K562 (cell line): Measurements from ENCODE around the gene ZBTB20. TPM values are rescaled to one million over a fixed set of nuclear protein-coding genes. Genes with fewer than 3 reads are reported as not detected.

Experiments
- ATAC-seq: fragments of 200-7000 bp; cut with Tn5 transposase; 3 replicates; pipeline ENCODE4 v1.9.1; 2020; ENCODE audit warnings: moderate library complexity
- BruUV-seq: library from RNA; stranded (reverse); fragments of 400-500 nt; replicated peaks from 2 replicates; lab custom pipeline; 2021; lab: Mats Ljungman, UMichigan
- CTCF ChIA-PET: fragments of 300-600 bp; formaldehyde crosslinking; extraction: SDS; loops from one replicate; lab custom pipeline; 2021; ENCODE audit warnings: low intra/inter-chr PET ratio; lab: Yijun Ruan, JAX
- POLR2A ChIA-PET: fragments of 300-600, 350-650 bp; sonication (Branson Sonifier 250); formaldehyde crosslinking; extraction: SDS; loops from one replicate; lab custom pipeline; 2021; ENCODE audit warnings: antibody characterized with exemption, inconsistent platforms; lab: Yijun Ruan, JAX
- DNase-seq, 4 experiments: peaks; one replicate each; pipeline versions ENCODE4 v3.0.0 to v3.0.0-alpha.2; 2011 to 2018; ENCODE audit warnings: low spot score in 3 of 4, mixed read lengths in 3 of 4; ENCODE audit errors: extremely low read depth in 1 of 4
- FAIRE-seq: peaks from 2 replicates; lab custom pipeline; 2011; peaks lifted over from hg19 to GRCh38; lab: Jason Lieb, UNC
- H2AFZ ChIP-seq: 2 replicates; pipeline ENCODE4 v1.6.0; 2011; ENCODE audit warnings: low read depth, low read length, control low read depth, inconsistent platforms
- H3K27ac ChIP-seq: fragments of 200-600 bp; 3 replicates; pipeline ENCODE4 v1.8.0; 2011; ENCODE audit warnings: low read depth, mild to moderate bottlenecking, control low read depth, inconsistent platforms, low read length, moderate library complexity, mixed read lengths; ENCODE audit errors: extremely low read depth
- H3K27me3 ChIP-seq, 2 experiments: fragments of 300-600 bp in 1 of 2; 2 replicates in 1 of 2; 3 replicates in 1 of 2; pipeline versions ENCODE4 v1.6.0 to v1.8.0; 2011; ENCODE audit warnings: inconsistent platforms in 2 of 2, low read length in 2 of 2, mild to moderate bottlenecking in 1 of 2, mixed read lengths in 1 of 2, moderate library complexity in 1 of 2; ENCODE audit not compliant: control insufficient read depth in 2 of 2, insufficient read depth in 2 of 2
- H3K36me3 ChIP-seq: fragments of 300-600 bp; 3 replicates; pipeline ENCODE4 v1.8.0; 2011; ENCODE audit warnings: mild to moderate bottlenecking, low read length, inconsistent platforms; ENCODE audit not compliant: control insufficient read depth, insufficient read depth
- H3K4me1 ChIP-seq, 2 experiments: fragments of 200-600 bp in 1 of 2; replicated peaks in 1 of 2; 2 replicates in 1 of 2; 3 replicates in 1 of 2; pipeline versions ENCODE4 v1.5.1 to v1.8.0; 2011; ENCODE audit warnings: inconsistent platforms in 2 of 2, low read length in 2 of 2, mild to moderate bottlenecking in 1 of 2, mixed read lengths in 1 of 2, moderate library complexity in 1 of 2; ENCODE audit not compliant: control insufficient read depth in 2 of 2, insufficient read depth in 2 of 2
- H3K4me2 ChIP-seq: 2 replicates; pipeline ENCODE4 v1.6.1; 2011; ENCODE audit warnings: low read length, control low read depth, inconsistent platforms, mixed read lengths; ENCODE audit not compliant: insufficient read depth
- H3K4me3 ChIP-seq: fragments of 200-600 bp; sonication (generic), shearing (Covaris generic); 2 replicates; pipeline ENCODE4 v1.5.1; 2016; ENCODE audit warnings: control low read depth, inconsistent platforms
- H3K79me2 ChIP-seq: fragments of 200-600 bp; 3 replicates; pipeline ENCODE4 v1.8.0; 2011; ENCODE audit warnings: low read length, inconsistent platforms; ENCODE audit not compliant: control insufficient read depth, insufficient read depth
- H3K9ac ChIP-seq, 2 experiments: 2 replicates each; pipeline versions ENCODE4 v1.6.0 to v1.6.1; 2011; ENCODE audit warnings: low read depth in 2 of 2, low read length in 2 of 2, control low read depth in 1 of 2, inconsistent platforms in 1 of 2, mild to moderate bottlenecking in 1 of 2, mixed read lengths in 1 of 2; ENCODE audit not compliant: insufficient read depth in 1 of 2
- H3K9me1 ChIP-seq: one replicate; pipeline ENCODE4 v1.6.0; 2011; ENCODE audit warnings: inconsistent platforms, mild to moderate bottlenecking, low read length, moderate library complexity; ENCODE audit not compliant: control insufficient read depth, insufficient read depth
- H3K9me3 ChIP-seq: replicated peaks from 2 replicates; pipeline ENCODE4 v1.5.1; 2011; ENCODE audit warnings: low read depth, low read length, inconsistent platforms; ENCODE audit not compliant: control insufficient read depth, insufficient read depth
- H4K20me1 ChIP-seq: replicated peaks from 2 replicates; pipeline ENCODE4 v1.6.1; 2011; ENCODE audit warnings: low read length, inconsistent platforms, mixed read lengths; ENCODE audit not compliant: control insufficient read depth, insufficient read depth
- FOXA3 ChIP-seq, 2 experiments: fragments of 450-650 bp in 1 of 2; sonication (generic) in 1 of 2; formaldehyde crosslinking; IDR thresholded peaks in 1 of 2; conservative IDR thresholded peaks in 1 of 2; 2 replicates each; pipeline versions ENCODE4 v1.4.0 to v1.8.0; 2020 to 2022; ENCODE audit warnings: mild to moderate bottlenecking in 2 of 2, missing genetic modification reagents in 1 of 2
- FOXK2 ChIP-seq, 2 experiments: fragments of 450-650 bp; IDR thresholded peaks in 1 of 2; conservative IDR thresholded peaks in 1 of 2; 2 replicates each; pipeline ENCODE4 v1.6.1; 2016; ENCODE audit warnings: low read depth in 2 of 2, mild to moderate bottlenecking in 1 of 2
- FOXP4 ChIP-seq: sonication (generic); formaldehyde crosslinking; IDR thresholded peaks from 2 replicates; pipeline ENCODE4 v1.8.0; 2022; ENCODE audit warnings: mild to moderate bottlenecking, missing genetic modification reagents, borderline replicate concordance
- SMAD1 ChIP-seq: fragments of 150-350 bp; IDR thresholded peaks from 2 replicates; pipeline ENCODE4 v1.6.1; 2014; ENCODE audit warnings: low read length, low read depth; ENCODE audit not compliant: partially characterized antibody
- SMAD4 ChIP-seq: fragments of 250-450 bp; sonication (Bioruptor Pico); conservative IDR thresholded peaks from 2 replicates; pipeline ENCODE4 v1.8.0; 2021; ENCODE audit warnings: inconsistent platforms, mild to moderate bottlenecking, moderate library complexity
- TBL1XR1 ChIP-seq, 2 experiments: IDR thresholded peaks; 2 replicates each; pipeline ENCODE4 v1.6.1; 2012; ENCODE audit warnings: improper control_type of control experiment in 2 of 2, low read length in 2 of 2, mild to moderate bottlenecking in 1 of 2
- ZNF24 ChIP-seq: fragments of 450-650 bp; IDR thresholded peaks from 2 replicates; pipeline ENCODE4 v1.6.1; 2016
- ZNF431 ChIP-seq: sonication (generic); formaldehyde crosslinking; IDR thresholded peaks from 2 replicates; pipeline ENCODE4 v1.8.0; 2022; ENCODE audit warnings: mild to moderate bottlenecking, missing genetic modification reagents
- ZNF780A ChIP-seq: fragments of 250-450 bp; sonication (Bioruptor Pico); IDR thresholded peaks from 2 replicates; pipeline ENCODE4 v1.5.0; 2021; ENCODE audit warnings: mild to moderate bottlenecking
- WGBS: fragments of 100-300 bp; shearing (Covaris generic); methylation state at CpG from one replicate; pipeline ENCODE4 v1.1.6; 2016; ENCODE audit warnings: low coverage, mixed read lengths; ENCODE audit not compliant: insufficient coverage; ENCODE audit errors: missing lambda C conversion rate; 5-methylcytosine and 5-hydroxymethylcytosine counted together
- in situ Hi-C: fragments of 300-500 bp; cut with MboI; formaldehyde crosslinking; loops from 4 replicates; pipeline ENCODE4 v1.15.0; 2018; ENCODE audit warnings: inconsistent platforms, mixed read lengths
- intact Hi-C: fragments of 100-400 bp; cut with micrococcal nuclease; formaldehyde crosslinking; loops from 2 replicates; pipeline ENCODE4 v1.14.2; 2022
- polyA plus RNA-seq, 8 experiments: library from polyadenylated mRNA; depleted of rRNA in 4 of 8; stranded (reverse) in 5 of 8; unstranded in 3 of 8; fragments of >200 nt; fragmentation: Nextera tagmentation in 2 of 8; fragmentation: Illumina TruSeq in 1 of 8; extraction: Ambion mirVana in 2 of 8; extraction: Trizol in 1 of 8; gene quantifications; 2 replicates each; pipeline versions ENCODE4 v1.2.1 to v1.2.3, GENCODE V29; 2011 to 2014; ENCODE audit warnings: inconsistent platforms in 1 of 8, missing spikeins in 1 of 8
- total RNA-seq, 7 experiments: library from RNA; depleted of rRNA in 6 of 7; stranded (reverse); fragments of >200 nt in 6 of 7; fragmentation: Illumina TruSeq in 2 of 7; extraction: Trizol in 2 of 7; gene quantifications; 2 replicates each; pipeline versions ENCODE4 v1.2.1 to v1.2.3, GENCODE V29; 2011 to 2021; ENCODE audit warnings: low replicate concordance in 1 of 7
- TF ChIP-seq, protein P1 (sequence below): fragments of 250-450 bp; sonication (Bioruptor Pico); IDR thresholded peaks from 2 replicates; pipeline ENCODE4 v1.5.0; 2022; ENCODE audit warnings: mild to moderate bottlenecking

Gene ZBTB20
- total and polyA plus RNA-seq, 9 of the 15 experiments (the other 6 are each of a cell fraction or from before 2014, with no cell fraction given), result 0.17 to 1.7 (median 0.45) TPM

DNA sequence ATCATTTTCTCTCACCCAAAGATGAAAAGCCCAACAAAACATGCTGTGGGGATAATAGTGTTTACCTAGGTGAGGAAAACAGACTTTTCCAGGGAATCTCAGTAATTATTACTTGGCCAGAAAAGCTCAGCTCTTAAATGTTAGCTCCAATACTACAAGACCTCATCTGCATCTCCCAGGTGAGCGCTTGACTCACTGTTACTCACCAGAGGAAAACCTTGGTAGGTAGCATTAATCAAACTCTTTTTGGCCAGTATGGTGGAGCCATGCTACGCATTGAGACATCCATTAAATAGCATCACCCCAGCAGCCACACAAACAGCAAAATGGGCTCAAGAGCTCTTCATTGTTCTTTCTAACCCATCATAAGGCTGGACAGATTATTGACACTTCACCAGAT, 754.3 kb downstream of the ZBTB20 start:
- BruUV-seq, result no TSS peak
- H3K4me1 ChIP-seq, result no peaks in the 10 kb centered on the region
- H4K20me1 ChIP-seq, result no peaks in the 10 kb centered on the region
- TF ChIP-seq SMAD4 (no peak), SMAD1 (no peak), FOXP4 (no peak), TBL1XR1 (IDR thresholded peaks at IDR 0.05; ENCODE audit: low read length in 2 of 2) (no peak), ZNF780A (CRISPR knock-in tag) (no peak), ZNF24 (no peak), ZNF431 (no peak), FOXA3 (CRISPR knock-in tag; conservative IDR thresholded peaks at IDR 0.05 in 1 of 2, IDR thresholded peaks at IDR 0.05 in 1 of 2) (no peak), FOXK2 (conservative IDR thresholded peaks at IDR 0.05 in 1 of 2, IDR thresholded peaks at IDR 0.05 in 1 of 2; ENCODE audit: low read depth in 2 of 2) (no peak)
- TF ChIP-seq, protein P1, sequence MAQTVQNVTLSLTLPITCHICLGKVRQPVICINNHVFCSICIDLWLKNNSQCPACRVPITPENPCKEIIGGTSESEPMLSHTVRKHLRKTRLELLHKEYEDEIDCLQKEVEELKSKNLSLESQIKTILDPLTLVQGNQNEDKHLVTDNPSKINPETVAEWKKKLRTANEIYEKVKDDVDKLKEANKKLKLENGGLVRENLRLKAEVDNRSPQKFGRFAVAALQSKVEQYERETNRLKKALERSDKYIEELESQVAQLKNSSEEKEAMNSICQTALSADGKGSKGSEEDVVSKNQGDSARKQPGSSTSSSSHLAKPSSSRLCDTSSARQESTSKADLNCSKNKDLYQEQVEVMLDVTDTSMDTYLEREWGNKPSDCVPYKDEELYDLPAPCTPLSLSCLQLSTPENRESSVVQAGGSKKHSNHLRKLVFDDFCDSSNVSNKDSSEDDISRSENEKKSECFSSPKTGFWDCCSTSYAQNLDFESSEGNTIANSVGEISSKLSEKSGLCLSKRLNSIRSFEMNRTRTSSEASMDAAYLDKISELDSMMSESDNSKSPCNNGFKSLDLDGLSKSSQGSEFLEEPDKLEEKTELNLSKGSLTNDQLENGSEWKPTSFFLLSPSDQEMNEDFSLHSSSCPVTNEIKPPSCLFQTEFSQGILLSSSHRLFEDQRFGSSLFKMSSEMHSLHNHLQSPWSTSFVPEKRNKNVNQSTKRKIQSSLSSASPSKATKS, result no peak
- CTCF ChIA-PET, result no interaction called here
- H3K27ac ChIP-seq, result no peak overlapping the region
- 0% methylated on average over 2 of the region's 2 CpGs for WGBS
- no peak overlapping the region for H3K9ac ChIP-seq
- no peak overlapping the region for H3K4me3 ChIP-seq
- H3K4me2 ChIP-seq, result no peak overlapping the region
- H3K9me3 ChIP-seq, result no peaks in the 10 kb centered on the region
- no peaks in the 10 kb centered on the region for H3K27me3 ChIP-seq
- H3K79me2 ChIP-seq, result no peaks in the 10 kb centered on the region
- in situ Hi-C loops (no loop called here), intact Hi-C loops (no loop called here)
- FAIRE-seq (no peak), DNase-seq (no peak), ATAC-seq (no peak)
- H3K36me3 ChIP-seq, result no peaks in the 10 kb centered on the region
- H3K9me1 ChIP-seq, result no peaks in the 10 kb centered on the region
- POLR2A ChIA-PET, result interaction anchor here (0.6 kb wide), 1 partner anchor 535 kb away, joined by 4 read pairs; no protein-coding TSS in a partner anchor
- H2AFZ ChIP-seq, result no peak overlapping the region
